Mucosa of stomach (tissue), 1 donor: Measurements from ENCODE around the gene B9D2.

Source experiments
- H3K27me3 ChIP-seq: one replicate; pipeline ENCODE4 v1.7.0; 2013; ENCODE audit warnings: mild to moderate bottlenecking, low read length; ENCODE audit not compliant: control insufficient read depth, insufficient read depth
- H3K36me3 ChIP-seq: one replicate; pipeline ENCODE4 v1.7.0; 2013; ENCODE audit warnings: low read length; ENCODE audit not compliant: control insufficient read depth, insufficient read depth
- H3K4me1 ChIP-seq: one replicate; pipeline ENCODE4 v1.7.0; 2013; ENCODE audit warnings: mild to moderate bottlenecking, low read length; ENCODE audit not compliant: control insufficient read depth, insufficient read depth
- H3K4me3 ChIP-seq: one replicate; pipeline ENCODE4 v1.7.0; 2013; ENCODE audit warnings: low read length
- H3K9ac ChIP-seq: one replicate; pipeline ENCODE4 v1.7.0; 2013; ENCODE audit warnings: mild to moderate bottlenecking, low read length, moderate library complexity
- H3K9me3 ChIP-seq: one replicate; pipeline ENCODE4 v1.7.0; 2013; ENCODE audit warnings: mild to moderate bottlenecking, low read length, moderate library complexity; ENCODE audit not compliant: control insufficient read depth
- donor health status: Pancreatic carcinoma.

Gene B9D2

DNA sequence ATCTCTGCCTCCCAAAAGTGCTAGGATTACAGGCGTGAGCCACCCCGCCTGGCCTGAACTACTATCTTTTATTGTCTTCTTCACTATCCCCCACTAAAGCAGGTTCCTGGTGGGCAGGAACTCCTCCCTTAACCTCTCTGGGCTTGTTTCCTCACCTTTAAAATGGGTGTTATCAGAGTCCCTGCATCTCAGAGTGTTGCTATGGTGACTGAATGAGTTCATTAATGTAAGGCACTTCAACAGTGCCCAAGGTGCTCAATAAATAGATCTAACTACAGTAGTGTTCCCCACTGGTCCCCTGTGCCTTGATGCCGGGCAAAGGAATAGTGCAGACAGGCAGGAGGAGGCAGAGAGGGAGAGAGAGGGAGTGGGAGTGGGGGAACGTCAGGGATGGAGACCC, 33.5 kb downstream of the B9D2 start:
- Histone ChIP-seq H3K9me3 (no peaks in the 10 kb centered on the region), H3K9ac (no peak overlapping the region), H3K27me3 (peaks cover 9% of the 10 kb centered on the region), H3K4me1 (peaks cover 44% of the 10 kb centered on the region), H3K36me3 (no peaks in the 10 kb centered on the region), H3K4me3 (no peak overlapping the region)

- no peak overlapping the region for H3K9ac ChIP-seq
- no peaks in the 10 kb centered on the region for H3K9me3 ChIP-seq
- H3K36me3 ChIP-seq = no peaks in the 10 kb centered on the region
- H3K27me3 ChIP-seq = peaks cover 9% of the 10 kb centered on the region
- peak overlapping the region; percentile 20 for H3K4me3 ChIP-seq
- H3K4me1 ChIP-seq = peaks cover 60% of the 10 kb centered on the region
Observed at GRCh38 chr19:41328842-41329225, 35.1 kb downstream of the B9D2 start.

DNA sequence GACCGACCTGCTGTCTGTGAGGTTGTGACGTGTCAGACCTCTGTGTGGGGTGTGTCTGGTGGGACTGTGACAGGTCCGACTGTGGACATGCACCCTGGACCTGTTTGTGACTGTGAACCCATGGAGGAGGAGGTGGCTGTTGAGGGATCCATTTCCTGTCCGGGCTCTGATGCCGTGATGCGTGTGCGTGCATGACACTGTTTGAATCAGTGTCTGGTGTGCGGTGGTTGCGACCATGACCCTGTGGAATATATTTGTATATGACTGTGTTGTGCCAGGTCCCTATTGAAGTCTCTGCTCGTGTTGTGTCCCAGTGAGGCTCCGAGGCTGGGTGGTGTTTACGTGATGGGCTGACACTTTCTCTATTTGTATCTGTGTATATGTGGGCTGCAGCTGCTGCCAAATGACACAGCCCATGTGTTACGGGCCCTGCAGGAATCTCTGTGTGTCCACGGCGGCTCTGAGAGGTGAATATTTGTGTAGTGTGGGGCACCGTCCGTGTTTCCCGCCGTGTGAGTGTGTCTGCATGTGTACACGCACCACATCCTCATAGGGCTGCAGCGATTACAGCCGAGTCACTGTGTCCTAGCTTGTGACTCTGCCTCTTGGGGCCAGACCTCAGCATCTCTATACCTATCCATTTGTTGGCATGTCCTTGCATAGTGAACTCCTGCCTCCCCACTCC, 35.6 kb downstream of the B9D2 start:
- Histone ChIP-seq H3K9ac (peak overlapping the region; percentile 78), H3K27me3 (peaks cover 7% of the 10 kb centered on the region), H3K4me3 (peak overlapping the region; percentile 49), H3K36me3 (no peaks in the 10 kb centered on the region), H3K4me1 (peaks cover 65% of the 10 kb centered on the region), H3K9me3 (no peaks in the 10 kb centered on the region)

DNA sequence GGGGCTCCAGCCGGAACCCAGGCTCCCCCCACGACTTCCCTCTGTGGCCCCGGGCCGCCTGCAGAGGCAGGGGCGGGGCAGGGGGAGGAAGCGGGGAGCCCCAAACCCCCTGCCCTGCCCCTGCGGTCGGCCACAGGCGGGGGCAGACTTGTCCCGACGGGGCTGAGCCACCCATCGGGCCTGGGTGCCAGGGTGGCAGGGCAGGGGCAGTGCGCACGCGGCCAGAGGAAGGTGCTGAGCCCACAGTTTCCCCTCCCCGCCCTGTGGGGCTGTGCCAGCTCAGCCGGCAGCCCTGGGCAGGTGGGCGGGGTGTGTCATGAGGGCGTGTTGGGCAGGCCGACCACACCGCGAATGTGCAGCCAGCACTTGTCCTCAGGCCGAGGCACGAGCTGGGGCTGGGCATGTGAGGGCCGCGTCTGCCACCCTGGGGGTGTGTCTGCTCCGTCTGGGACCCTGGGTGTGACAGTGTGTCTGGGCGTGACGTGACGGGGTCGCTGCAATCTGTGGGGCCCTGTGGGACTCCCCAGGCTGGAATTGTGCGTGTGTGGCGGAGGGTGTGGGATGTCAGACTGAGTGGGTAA, 36.3 kb downstream of the B9D2 start:
- Histone ChIP-seq H3K36me3 (no peaks in the 10 kb centered on the region), H3K4me3 (peak overlapping the region; percentile 49), H3K9me3 (no peaks in the 10 kb centered on the region), H3K9ac (peak overlapping the region; percentile 78), H3K27me3 (peaks cover 7% of the 10 kb centered on the region), H3K4me1 (peaks cover 71% of the 10 kb centered on the region)

GRCh38 chr19:41327076-41327575, 36.8 kb downstream of the B9D2 start:
- Histone ChIP-seq H3K9ac (peak overlapping the region; percentile 78), H3K4me1 (peaks cover 77% of the 10 kb centered on the region)

GRCh38 chr19:41325947-41326706, 37.8 kb downstream of the B9D2 start:
- no peak overlapping the region for H3K4me3 ChIP-seq
- peaks cover 80% of the 10 kb centered on the region for H3K4me1 ChIP-seq
- peaks cover 2% of the 10 kb centered on the region for H3K36me3 ChIP-seq
- peaks cover 7% of the 10 kb centered on the region for H3K27me3 ChIP-seq
- no peak overlapping the region for H3K9ac ChIP-seq
- no peaks in the 10 kb centered on the region for H3K9me3 ChIP-seq

More at GRCh38 chr19:41327076-41327575, 36.8 kb downstream of the B9D2 start:
- H3K9me3 ChIP-seq = no peaks in the 10 kb centered on the region
- peaks cover 7% of the 10 kb centered on the region for H3K27me3 ChIP-seq
- peak overlapping the region; percentile 49 for H3K4me3 ChIP-seq
- H3K36me3 ChIP-seq = no peaks in the 10 kb centered on the region

- Histone ChIP-seq H3K4me1 (peaks cover 77% of the 10 kb centered on the region), H3K9ac (no peak overlapping the region)
Observed at GRCh38 chr19:41325640-41325946, 38.4 kb downstream of the B9D2 start.

GRCh38 chr19:41324921-41325639, 38.9 kb downstream of the B9D2 start:
- H3K27me3 ChIP-seq = peaks cover 7% of the 10 kb centered on the region
- no peak overlapping the region for H3K4me3 ChIP-seq
- no peak overlapping the region for H3K9ac ChIP-seq
- peaks cover 75% of the 10 kb centered on the region for H3K4me1 ChIP-seq
- H3K9me3 ChIP-seq = no peaks in the 10 kb centered on the region
- H3K36me3 ChIP-seq = peaks cover 11% of the 10 kb centered on the region

More at GRCh38 chr19:41325640-41325946, 38.4 kb downstream of the B9D2 start:
- Histone ChIP-seq H3K4me3 (no peak overlapping the region), H3K9me3 (no peaks in the 10 kb centered on the region), H3K36me3 (peaks cover 7% of the 10 kb centered on the region), H3K27me3 (peaks cover 7% of the 10 kb centered on the region)

GRCh38 chr19:41324231-41324702, 39.7 kb downstream of the B9D2 start:
- Histone ChIP-seq H3K36me3 (peaks cover 16% of the 10 kb centered on the region), H3K9me3 (no peaks in the 10 kb centered on the region), H3K4me1 (peaks cover 75% of the 10 kb centered on the region), H3K4me3 (no peak overlapping the region), H3K27me3 (peaks cover 7% of the 10 kb centered on the region), H3K9ac (no peak overlapping the region)

DNA sequence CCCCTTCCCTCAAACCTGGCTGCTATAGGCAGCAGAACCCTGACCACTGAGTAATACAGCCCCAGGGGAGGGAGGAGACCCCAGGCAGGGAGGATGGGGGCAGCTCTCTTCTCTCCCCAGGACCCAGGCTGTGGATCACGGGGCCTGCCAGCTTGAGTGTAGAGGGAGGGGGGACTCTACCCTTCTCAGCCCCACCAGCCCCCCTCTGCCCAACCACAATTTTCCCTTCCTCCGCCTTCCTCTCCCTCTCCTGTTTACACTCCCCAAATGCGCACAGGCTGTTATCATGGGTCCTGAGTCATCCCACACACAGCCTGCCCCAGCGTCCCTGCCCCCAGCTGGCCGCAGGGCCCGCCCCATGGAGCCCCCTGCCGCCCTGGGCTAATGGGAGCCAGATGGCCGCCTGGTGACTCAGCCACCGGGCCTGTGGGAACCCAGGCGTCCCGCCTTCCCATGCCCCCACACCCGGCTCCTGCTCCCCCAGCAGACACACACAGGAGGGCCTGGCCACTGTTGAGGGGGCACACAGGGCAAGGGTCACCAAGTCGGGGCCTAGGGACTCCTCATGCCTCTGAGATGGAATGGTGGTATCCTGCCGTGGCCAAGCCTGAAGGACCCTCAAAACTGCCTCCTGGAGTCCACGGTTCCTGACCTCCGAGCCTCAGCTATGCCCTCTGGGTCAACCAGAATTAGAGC, 40.4 kb downstream of the B9D2 start:
- H3K9me3 ChIP-seq = no peaks in the 10 kb centered on the region
- H3K27me3 ChIP-seq = peaks cover 7% of the 10 kb centered on the region
- no peak overlapping the region for H3K4me3 ChIP-seq
- H3K4me1 ChIP-seq = peaks cover 69% of the 10 kb centered on the region
- H3K9ac ChIP-seq = peak overlapping the region; percentile 2
- peaks cover 18% of the 10 kb centered on the region for H3K36me3 ChIP-seq

GRCh38 chr19:41323023-41323422, 40.9 kb downstream of the B9D2 start:
- H3K4me3 ChIP-seq = no peak overlapping the region
- peaks cover 18% of the 10 kb centered on the region for H3K36me3 ChIP-seq
- peaks cover 64% of the 10 kb centered on the region for H3K4me1 ChIP-seq
- H3K27me3 ChIP-seq = peaks cover 7% of the 10 kb centered on the region
- peak overlapping the region; percentile 2 for H3K9ac ChIP-seq
- no peaks in the 10 kb centered on the region for H3K9me3 ChIP-seq
